WTC11 (cell line): ENCODE data around the gene QRFP.

ENCODE experiments used
- ARID4B ChIP-seq: sonication (generic); formaldehyde crosslinking; IDR thresholded peaks from 2 replicates; pipeline ENCODE4 v1.8.0; 2023; ENCODE audit warnings: missing genetic modification reagents, mild to moderate bottlenecking, borderline replicate concordance
- CREB1 ChIP-seq: sonication (generic); formaldehyde crosslinking; IDR thresholded peaks from 2 replicates; pipeline ENCODE4 v1.8.0; 2023; ENCODE audit warnings: mild to moderate bottlenecking, missing genetic modification reagents
- CTCF ChIP-seq: fragments of 200-600 bp; IDR thresholded peaks from 2 replicates; pipeline ENCODE4 v1.8.0; 2022; ENCODE audit warnings: antibody characterized with exemption
- ESRRA ChIP-seq: sonication (generic); formaldehyde crosslinking; IDR thresholded peaks from 2 replicates; pipeline ENCODE4 v1.8.1; 2022; ENCODE audit warnings: mild to moderate bottlenecking, missing genetic modification reagents, borderline replicate concordance
- HMGXB4 ChIP-seq: sonication (generic); formaldehyde crosslinking; IDR thresholded peaks from 2 replicates; pipeline ENCODE4 v1.8.1; 2023; ENCODE audit warnings: mild to moderate bottlenecking, moderate library complexity, missing genetic modification reagents
- NFYB ChIP-seq: sonication (generic); formaldehyde crosslinking; conservative IDR thresholded peaks from 2 replicates; pipeline ENCODE4 v1.8.0; 2022; ENCODE audit warnings: low read depth, missing genetic modification reagents
- SP1 ChIP-seq: sonication (generic); formaldehyde crosslinking; conservative IDR thresholded peaks from 2 replicates; pipeline ENCODE4 v1.8.1; 2022; ENCODE audit warnings: missing genetic modification reagents
- USF2 ChIP-seq: sonication (generic); formaldehyde crosslinking; IDR thresholded peaks from 2 replicates; pipeline ENCODE4 v1.8.1; 2023; ENCODE audit warnings: mild to moderate bottlenecking, missing genetic modification reagents, moderate library complexity
- ZNF121 ChIP-seq: sonication (generic); formaldehyde crosslinking; IDR thresholded peaks from 2 replicates; pipeline ENCODE4 v1.8.0; 2023; ENCODE audit warnings: missing genetic modification reagents
- ZNF138 ChIP-seq: sonication (generic); formaldehyde crosslinking; conservative IDR thresholded peaks from 2 replicates; pipeline ENCODE4 v1.8.1; 2022; ENCODE audit warnings: mild to moderate bottlenecking, moderate library complexity, missing genetic modification reagents
- ZNF425 ChIP-seq: fragments of 250-450 bp; sonication (Bioruptor Pico); conservative IDR thresholded peaks from 2 replicates; pipeline ENCODE4 v1.9.0; 2021; ENCODE audit warnings: mild to moderate bottlenecking

- no peak for TF ChIP-seq SP1 (CRISPR knock-in tag)
- no peak for TF ChIP-seq CTCF
- TF ChIP-seq CREB1 = no peak
- no peak for TF ChIP-seq ARID4B
- no peak for TF ChIP-seq ZNF425 (CRISPR knock-in tag)
- TF ChIP-seq HMGXB4 (CRISPR knock-in tag) = no peak
- TF ChIP-seq NFYB = no peak
- TF ChIP-seq ZNF121 = no peak
- no peak for TF ChIP-seq USF2 (CRISPR knock-in tag)
- no peak for TF ChIP-seq ESRRA (CRISPR knock-in tag)
- no peak for TF ChIP-seq ZNF138
Observed at GRCh38 chr9:130877300-130877699, 19.3 kb downstream of the QRFP start.
